Glutamatergic neuron (in vitro differentiated cells): ENCODE data around the gene SMNDC1. TPM values are rescaled to one million over a fixed set of nuclear protein-coding genes. Genes with fewer than 3 reads are reported as not detected.
A peak's percentile ranks its signal among the peaks of the same experiment; 100 is the strongest.

Source experiments
- DNase-seq: peaks from one replicate; pipeline ENCODE4 v3.0.0; 2022
- H3K27ac Mint-ChIP-seq: one replicate; pipeline ENCODE4 v1.8.0; 2020; ENCODE audit warnings: mild to moderate bottlenecking, mixed read lengths, inconsistent platforms; ENCODE audit not compliant: unreplicated experiment
- H3K27me3 Mint-ChIP-seq: one replicate; pipeline ENCODE4 v1.8.0; 2020; ENCODE audit warnings: mild to moderate bottlenecking, moderate library complexity, mixed read lengths, inconsistent platforms; ENCODE audit not compliant: unreplicated experiment
- H3K36me3 Mint-ChIP-seq: one replicate; pipeline ENCODE4 v1.8.0; 2020; ENCODE audit warnings: mild to moderate bottlenecking, mixed read lengths, inconsistent platforms; ENCODE audit not compliant: unreplicated experiment
- H3K4me1 Mint-ChIP-seq: one replicate; pipeline ENCODE4 v1.8.0; 2020; ENCODE audit warnings: mild to moderate bottlenecking, low read depth, mixed read lengths, inconsistent platforms; ENCODE audit not compliant: unreplicated experiment
- H3K4me3 Mint-ChIP-seq: one replicate; pipeline ENCODE4 v1.8.0; 2020; ENCODE audit warnings: mild to moderate bottlenecking, mixed read lengths, inconsistent platforms; ENCODE audit not compliant: unreplicated experiment
- H3K9me3 Mint-ChIP-seq: one replicate; pipeline ENCODE4 v1.8.0; 2020; ENCODE audit warnings: mild to moderate bottlenecking, moderate library complexity, mixed read lengths, inconsistent platforms; ENCODE audit not compliant: unreplicated experiment
- CTCF ChIP-seq: fragments of 200-600 bp; sonication (generic); IDR thresholded peaks from one replicate; pipeline ENCODE4 v1.5.0; 2021; ENCODE audit not compliant: partially characterized antibody, unreplicated experiment
- total RNA-seq: library from RNA; stranded (reverse); fragmentation: NEBNext Ultra II Directional; extraction: Animal tissue kit (Norgen Biotek cat#: 25700); gene quantifications from one replicate; pipeline ENCODE4 v1.2.1, GENCODE V29; 2021; ENCODE audit not compliant: unreplicated experiment

Gene SMNDC1
- total RNA-seq, 1 donor from 2014 or later: 37.1 TPM

GRCh38 chr10:110296966-110297365 is 7.8 kb downstream of the SMNDC1 start:
- H3K27ac Mint-ChIP-seq: no peak overlapping the region
- H3K36me3 Mint-ChIP-seq: no peaks in the 10 kb centered on the region
- peaks cover 8% of the 10 kb centered on the region for H3K4me1 Mint-ChIP-seq
- no peak for DNase-seq
- no peak overlapping the region for H3K4me3 Mint-ChIP-seq
- TF ChIP-seq CTCF: no peak
- no peaks in the 10 kb centered on the region for H3K27me3 Mint-ChIP-seq
- H3K9me3 Mint-ChIP-seq: no peaks in the 10 kb centered on the region

DNA sequence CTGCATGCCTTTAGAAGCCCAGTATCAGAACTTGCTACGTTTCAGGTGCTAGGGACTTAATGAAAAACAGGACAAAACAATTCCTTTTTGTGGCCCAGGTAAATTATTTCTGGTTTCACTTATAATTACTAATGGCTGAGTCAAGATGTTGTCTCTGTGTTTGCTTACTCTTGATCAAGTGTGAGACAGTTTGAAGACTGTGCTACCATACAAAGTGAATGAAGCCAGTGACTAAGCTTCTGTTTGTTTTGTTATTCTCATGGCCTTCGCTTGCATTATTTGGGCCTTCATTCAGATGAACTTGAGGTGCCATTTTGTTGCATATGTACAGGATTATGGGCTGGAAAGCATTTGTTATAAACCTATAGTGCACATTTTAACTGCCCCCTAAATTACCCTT is 17.9 kb downstream of the SMNDC1 start:
- H3K36me3 Mint-ChIP-seq: no peaks in the 10 kb centered on the region
- H3K27ac Mint-ChIP-seq: peak overlapping the region; percentile 96
- H3K27me3 Mint-ChIP-seq: no peaks in the 10 kb centered on the region
- H3K4me1 Mint-ChIP-seq: peaks cover 17% of the 10 kb centered on the region
- no peaks in the 10 kb centered on the region for H3K9me3 Mint-ChIP-seq
- TF ChIP-seq CTCF: no peak
- DNase-seq: no peak
- H3K4me3 Mint-ChIP-seq: no peak overlapping the region

- H3K9me3 Mint-ChIP-seq: no peaks in the 10 kb centered on the region
- no peaks in the 10 kb centered on the region for H3K27me3 Mint-ChIP-seq
- H3K4me3 Mint-ChIP-seq: no peak overlapping the region
- no peaks in the 10 kb centered on the region for H3K36me3 Mint-ChIP-seq
- peak overlapping the region; percentile 96 for H3K27ac Mint-ChIP-seq
- peaks cover 17% of the 10 kb centered on the region for H3K4me1 Mint-ChIP-seq
- no peak for TF ChIP-seq CTCF
- DNase-seq: peak; percentile 47
Measured at GRCh38 chr10:110285501-110285900, 19.2 kb downstream of the SMNDC1 start.

- H3K36me3 Mint-ChIP-seq: no peaks in the 10 kb centered on the region
- TF ChIP-seq CTCF: no peak
- H3K27ac Mint-ChIP-seq: no peak overlapping the region
Measured at GRCh38 chr10:110284262-110284661, 20.5 kb downstream of the SMNDC1 start.

GRCh38 chr10:110279407-110279986 is 25.2 kb downstream of the SMNDC1 start:
- peak; percentile 64 for TF ChIP-seq CTCF
- peak; percentile 27 for DNase-seq
- Mint-ChIP-seq H3K4me3 (no peak overlapping the region), H3K27me3 (no peaks in the 10 kb centered on the region), H3K4me1 (peaks cover 18% of the 10 kb centered on the region), H3K27ac (no peak overlapping the region), H3K36me3 (no peaks in the 10 kb centered on the region), H3K9me3 (no peaks in the 10 kb centered on the region)

More at GRCh38 chr10:110284262-110284661, 20.5 kb downstream of the SMNDC1 start:
- Mint-ChIP-seq H3K27me3 (no peaks in the 10 kb centered on the region), H3K4me1 (peaks cover 17% of the 10 kb centered on the region), H3K4me3 (no peak overlapping the region), H3K9me3 (no peaks in the 10 kb centered on the region)
- DNase-seq: no peak
